A549 (cell line): ENCODE results near the gene KLK4.

ENCODE experiments used
- CBX2 ChIP-seq: fragments of 200-600 bp; sonication (generic); IDR thresholded peaks from 2 replicates; pipeline ENCODE4 v1.6.1; 2016; ENCODE audit warnings: low read depth, mild to moderate bottlenecking, borderline replicate concordance
- CTCF ChIP-seq: fragments of >200 bp; sonication (Bioruptor Twin); formaldehyde crosslinking; IDR thresholded peaks from 3 replicates; pipeline ENCODE4 v1.5.1; 2016
- EHMT2 ChIP-seq: fragments of 200-600 bp; sonication (generic); IDR thresholded peaks from 2 replicates; pipeline ENCODE4 v1.6.1; 2016; ENCODE audit warnings: antibody characterized with exemption, low read depth, mild to moderate bottlenecking, moderate library complexity
- ESRRA ChIP-seq: fragments of 150-350 bp; IDR thresholded peaks from 2 replicates; pipeline ENCODE4 v1.6.1; 2014; ENCODE audit warnings: mild to moderate bottlenecking, low read length, borderline replicate concordance
- JUN ChIP-seq, 2 experiments: fragments of >200 bp; sonication (Bioruptor Twin); formaldehyde crosslinking; IDR thresholded peaks; 2 replicates in 1 of 2; 3 replicates in 1 of 2; pipeline ENCODE4 v1.6.1; 2016 to 2017
- MYC ChIP-seq: IDR thresholded peaks from 2 replicates; pipeline ENCODE4 v1.6.1; 2012; ENCODE audit warnings: mild to moderate bottlenecking, inconsistent platforms, low read length, improper control_type of control experiment, borderline replicate concordance
- REST ChIP-seq: fragments of 200-600 bp; sonication (generic); IDR thresholded peaks from 2 replicates; pipeline ENCODE4 v1.6.1; 2016; ENCODE audit warnings: antibody characterized with exemption, mild to moderate bottlenecking, moderate library complexity

GRCh38 chr19:50949861-50950260 lies 38.7 kb upstream of the KLK4 start:
- no peak for TF ChIP-seq REST
- no peak for TF ChIP-seq CTCF
- TF ChIP-seq JUN (IDR thresholded peaks at IDR 0.05) = no peak
- no peak for TF ChIP-seq EHMT2
- no peak for TF ChIP-seq MYC
- no peak for TF ChIP-seq ESRRA
- TF ChIP-seq CBX2 = no peak
